Stimulated activated CD4-positive, alpha-beta T cell treated with anti-CD3 and anti-CD28 coated beads, TNF-alpha, amount 100 ng/mL, for 1 hour (primary cell): ENCODE measurements around the gene VPS16.

Source experiments
- DNase-seq, 3 donors: peaks; one replicate each; pipeline ENCODE4 v3.0.0-alpha.2; 2020; ENCODE audit warnings: low read depth in 3 of 3, low spot score in 1 of 3

The VPS16 gene

GRCh38 chr20:2869381-2869780 lies 28.8 kb downstream of the VPS16 start:
- no peak for DNase-seq

GRCh38 chr20:2871111-2871465 lies 30.5 kb downstream of the VPS16 start:
- no peak for DNase-seq

DNA sequence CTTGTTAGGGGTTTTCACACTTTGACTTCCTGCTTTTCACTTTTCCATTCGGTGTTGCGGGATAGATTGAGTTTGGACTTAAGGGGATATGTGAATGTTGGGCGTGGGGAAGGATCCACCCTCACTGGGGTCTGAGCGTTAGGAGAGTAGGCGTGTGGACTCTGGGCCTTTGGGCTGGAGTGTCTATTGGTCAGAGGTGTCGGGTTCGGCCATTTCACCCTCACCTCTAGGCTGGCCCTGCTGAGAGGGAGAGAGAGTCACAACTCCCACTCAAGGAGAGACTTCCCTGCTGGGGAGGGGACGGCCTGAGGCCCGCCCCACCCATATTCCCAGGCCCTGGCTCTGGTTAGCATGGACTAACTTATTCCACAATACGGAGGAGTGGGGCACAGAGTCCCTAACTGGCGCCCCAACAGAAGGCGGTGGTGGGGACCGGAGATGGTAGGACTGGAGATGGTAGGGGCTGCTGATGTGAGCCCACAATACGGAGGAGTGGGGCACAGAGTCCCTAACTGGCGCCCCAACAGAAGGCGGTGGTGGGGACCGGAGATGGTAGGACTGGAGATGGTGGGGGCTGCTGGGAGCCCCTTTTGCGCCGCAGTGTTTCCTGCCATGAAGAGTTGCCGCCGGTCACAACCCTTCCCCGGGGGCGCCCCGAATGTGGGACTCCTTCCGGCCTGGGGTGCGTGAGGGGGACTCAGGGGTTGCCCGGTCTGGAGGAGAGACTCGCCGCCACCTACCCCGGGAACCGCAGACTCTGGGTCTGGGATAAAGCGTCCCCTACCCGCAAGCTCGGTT lies 31.3 kb downstream of the VPS16 start:
- no peak for DNase-seq

DNA sequence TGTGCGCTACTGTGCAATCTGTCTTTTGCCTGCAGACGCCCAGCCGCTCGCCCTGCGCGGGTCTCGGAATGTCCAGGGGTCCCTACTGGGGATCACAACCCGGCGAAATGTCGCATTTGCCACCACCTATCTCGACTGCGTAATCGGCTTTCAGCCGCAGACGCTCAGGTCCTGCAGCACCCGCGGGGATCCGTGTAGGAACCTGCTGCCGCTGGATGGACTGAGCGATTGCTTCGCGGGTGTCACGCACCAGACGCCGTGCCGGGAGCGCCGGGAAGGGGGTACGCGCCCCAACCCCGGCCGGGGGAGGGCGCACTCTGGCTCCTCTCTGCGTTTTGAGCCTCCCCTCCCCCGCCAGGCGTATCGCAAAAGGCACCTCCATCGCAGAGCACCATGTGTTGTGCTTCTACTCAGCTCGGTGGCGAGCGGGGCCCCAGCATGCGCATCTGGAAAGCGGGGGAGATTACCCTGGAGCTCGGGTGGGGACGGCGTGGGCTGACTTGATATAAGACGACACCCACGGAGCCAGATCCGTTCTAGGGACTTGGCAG lies 32.0 kb downstream of the VPS16 start:
- peak; percentile 21 to 64 (median 46) for DNase-seq

DNA sequence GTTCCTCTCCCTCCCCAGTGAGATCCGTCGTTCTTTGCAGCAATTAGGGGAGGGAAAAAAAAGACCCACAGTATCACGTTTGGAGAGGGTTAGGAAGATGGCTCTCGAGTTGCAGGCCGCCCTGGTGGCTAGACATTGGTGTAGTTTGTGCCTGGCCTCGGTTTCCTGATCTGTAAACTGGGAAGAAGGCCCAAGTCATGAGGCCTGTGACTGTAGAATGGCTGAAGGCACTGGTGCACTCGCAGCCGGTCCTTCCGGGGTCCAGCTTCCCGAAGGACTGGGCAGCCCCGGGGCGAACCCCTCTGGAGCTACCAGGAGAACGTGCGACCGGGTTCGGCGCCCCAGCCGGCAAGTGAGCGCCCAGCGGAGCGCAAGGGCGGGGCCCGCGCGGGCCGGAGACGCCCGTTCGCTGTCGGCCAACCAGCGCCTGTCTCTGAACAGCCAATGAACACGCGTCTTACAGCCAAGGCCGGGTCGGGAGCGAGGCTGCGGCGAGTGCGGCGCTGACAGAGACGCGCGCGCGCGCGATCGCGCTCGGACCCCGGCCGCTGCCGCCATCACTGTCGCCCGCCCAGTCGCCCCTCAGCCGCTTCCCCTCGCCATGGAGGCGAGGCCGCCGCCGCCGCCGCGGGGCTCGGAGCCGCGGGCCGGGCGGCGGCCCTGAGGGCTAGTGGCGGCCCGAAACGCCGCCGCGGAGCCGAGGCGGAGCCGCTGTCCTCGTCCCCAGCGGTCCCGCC lies 32.6 kb downstream of the VPS16 start, which contains the start of gene PTPRA:
Gene PTPRA (plus strand): TSS at position 472 of the 737 bp plus-strand sequence. CDS start 90,797 bp downstream, outside the sequence.
- DNase-seq = peak; percentile 77 to 86 (median 79)

- peak in 2 of 3 donors; percentile 21 to 42 for DNase-seq
Observed at GRCh38 chr20:2873747-2874041, 33.1 kb downstream of the VPS16 start.

DNA sequence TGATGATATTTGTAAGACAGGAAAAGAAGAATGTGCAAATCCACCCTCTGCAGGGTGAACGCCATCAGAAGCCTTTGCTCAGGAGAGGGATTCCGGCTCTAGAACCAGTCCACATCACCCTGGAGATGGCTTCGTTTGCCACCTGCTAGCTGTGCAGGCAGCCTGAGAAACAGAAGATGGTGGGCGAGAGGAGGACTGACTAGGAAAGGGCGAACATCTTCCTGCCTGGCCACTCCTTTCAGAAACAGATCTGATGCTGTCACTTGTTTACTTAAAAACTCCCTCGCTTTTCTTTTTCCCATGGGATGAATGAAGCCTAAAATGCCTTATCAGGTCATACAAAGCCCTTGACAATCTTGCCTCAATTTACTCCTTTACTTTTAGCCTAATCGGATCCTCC lies 33.9 kb downstream of the VPS16 start:
- no peak for DNase-seq

DNA sequence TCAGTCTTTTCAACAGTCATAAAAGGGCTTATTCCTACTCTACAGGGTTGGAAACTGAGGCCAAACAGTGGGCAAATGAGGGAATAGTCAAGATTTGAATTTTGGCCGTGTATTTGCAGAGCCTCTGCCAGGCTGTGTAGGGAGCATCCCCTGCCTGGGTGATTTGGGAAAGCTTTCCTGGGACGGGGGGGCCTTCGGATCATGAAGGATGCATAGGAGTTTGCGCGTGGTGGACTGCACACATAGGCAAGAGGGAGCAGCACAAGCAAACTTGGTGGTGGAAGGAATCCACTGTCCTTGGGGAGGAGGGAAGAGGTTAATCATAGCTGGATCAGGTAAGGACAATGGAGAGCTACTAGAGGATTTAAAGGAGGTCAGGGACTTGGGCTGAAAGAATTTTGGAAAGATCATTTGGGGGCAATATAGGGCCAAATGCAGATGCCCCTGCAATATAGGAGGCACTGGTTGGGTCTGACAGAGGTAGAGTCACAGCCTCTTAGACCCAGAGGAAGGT lies 35.2 kb downstream of the VPS16 start:
- DNase-seq = no peak

- DNase-seq = no peak
Observed at GRCh38 chr20:2878515-2878914, 38.0 kb downstream of the VPS16 start.

GRCh38 chr20:2879146-2879545 lies 38.6 kb downstream of the VPS16 start:
- no peak for DNase-seq

GRCh38 chr20:2880650-2881049 lies 40.1 kb downstream of the VPS16 start:
- DNase-seq = no peak

GRCh38 chr20:2883726-2884637 lies 43.4 kb downstream of the VPS16 start:
- no peak for DNase-seq

DNA sequence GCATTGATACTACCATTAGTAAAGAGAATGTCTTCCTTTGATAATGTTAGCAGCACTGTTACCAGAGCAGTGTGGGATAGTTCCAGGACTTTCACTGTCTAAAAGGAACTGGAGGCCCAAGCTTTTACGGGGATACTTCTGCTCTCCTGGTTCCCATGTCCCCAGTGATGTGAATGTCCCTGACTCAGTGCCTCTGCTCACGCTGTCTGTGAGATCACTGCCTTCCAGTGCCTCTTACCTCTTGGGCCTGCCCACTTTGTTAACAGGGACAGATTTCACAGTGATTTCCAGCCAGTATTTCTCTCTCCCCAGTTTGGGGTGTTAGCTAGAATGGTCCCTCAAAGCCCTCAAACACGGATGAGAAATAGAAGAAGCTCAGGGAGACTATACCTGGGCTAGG lies 47.2 kb downstream of the VPS16 start:
- DNase-seq = no peak

GRCh38 chr20:2888224-2888955 lies 47.8 kb downstream of the VPS16 start:
- DNase-seq = no peak

- DNase-seq = no peak
Observed at GRCh38 chr20:2889209-2889608, 48.7 kb downstream of the VPS16 start.

- DNase-seq = no peak
Observed at GRCh38 chr20:2889797-2890196, 49.3 kb downstream of the VPS16 start.

- DNase-seq = no peak
Observed at GRCh38 chr20:2890742-2891141, 50.2 kb downstream of the VPS16 start.

DNA sequence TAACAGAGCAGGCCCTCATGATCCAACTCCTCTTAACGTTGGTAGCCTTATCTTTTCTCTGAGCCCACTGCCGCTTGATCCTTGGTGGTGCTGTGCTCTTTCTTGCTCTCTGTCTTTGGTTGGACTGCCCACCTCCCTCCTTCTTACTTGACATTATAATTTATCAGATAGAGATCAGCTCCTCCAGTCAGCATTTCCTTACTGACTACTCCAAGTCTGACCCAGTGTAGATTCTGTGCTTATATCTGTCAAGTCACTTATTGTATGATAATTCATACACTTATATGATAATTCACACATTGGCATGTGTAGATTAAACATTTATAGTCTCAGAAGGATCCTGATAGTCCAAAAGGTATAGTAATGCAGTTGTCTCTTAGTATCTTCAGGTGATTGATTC lies 50.8 kb downstream of the VPS16 start:
- DNase-seq = no peak

DNA sequence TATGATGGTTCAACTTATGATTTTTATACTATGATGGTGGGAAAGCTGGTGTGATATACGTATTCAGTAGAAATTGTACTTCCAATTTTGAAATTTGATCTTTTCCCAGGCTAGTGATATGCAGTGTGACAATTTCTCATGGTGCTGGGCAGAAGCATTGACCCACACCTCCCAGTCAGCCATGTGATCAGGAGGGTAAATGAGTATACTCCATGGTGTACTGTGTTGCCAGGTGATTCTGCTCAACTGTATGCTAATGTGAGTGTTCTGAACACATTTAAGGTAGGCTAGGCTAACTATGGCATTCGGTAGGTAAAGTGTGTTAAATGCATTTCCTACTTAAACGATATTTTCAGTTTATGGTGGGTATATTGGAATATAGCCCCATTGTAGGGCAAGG lies 51.8 kb downstream of the VPS16 start:
- DNase-seq = no peak

- no peak for DNase-seq
Observed at GRCh38 chr20:2894221-2894620, 53.7 kb downstream of the VPS16 start.
